Sigmoid colon (tissue), 4 donors: ENCODE results near the gene FADS1.

ENCODE experiments used
- CTCF ChIP-seq, 4 experiments: fragments of 450-650 bp in 3 of 4; fragments of 200-600 bp in 1 of 4; IDR thresholded peaks; one replicate each; pipeline ENCODE4 v1.5.1; 2016 to 2019; ENCODE audit warnings: antibody characterized with exemption in 4 of 4, mild to moderate bottlenecking in 3 of 4, moderate library complexity in 2 of 4
- EP300 ChIP-seq, 4 donors: sonication (generic); formaldehyde crosslinking; IDR thresholded peaks; one replicate each; pipeline ENCODE4 v1.6.1; 2017; ENCODE audit warnings: antibody characterized with exemption in 4 of 4
- POLR2A ChIP-seq, 2 donors: fragments of 450-650 bp; IDR thresholded peaks; one replicate each; pipeline ENCODE4 v1.6.1; 2016; ENCODE audit warnings: antibody characterized with exemption in 2 of 2, mild to moderate bottlenecking in 2 of 2, moderate library complexity in 2 of 2
- POLR2AphosphoS5 ChIP-seq, 4 donors: sonication (generic); formaldehyde crosslinking; IDR thresholded peaks; one replicate each; pipeline ENCODE4 v1.6.1; 2017; ENCODE audit warnings: antibody characterized with exemption in 4 of 4

- TF ChIP-seq CTCF (IDR thresholded peaks at IDR 0.05) (no peak), POLR2A (IDR thresholded peaks at IDR 0.05) (no peak), EP300 (IDR thresholded peaks at IDR 0.05) (no peak), POLR2AphosphoS5 (IDR thresholded peaks at IDR 0.05) (no peak)
Observed at GRCh38 chr11:61848631-61849030, 31.8 kb upstream of the FADS1 start.
